ENCODE measurements around the gene BABAM2. TPM values are rescaled to one million over a fixed set of nuclear protein-coding genes. Genes with fewer than 3 reads are reported as not detected.

BABAM2 gene
- total and polyA plus RNA-seq, 8 donors = 27.1 to 49.2 (median 28.4) TPM

GRCh38 chr2:28088970-28089369 lies 198.4 kb downstream of the BABAM2 start:
- Histone ChIP-seq H3K4me1 (no peaks in the 10 kb centered on the region), H3K4me3 (no peak overlapping the region), H3K27ac (no peak overlapping the region), H3K9me3 (no peaks in the 10 kb centered on the region), H3K27me3 (no peaks in the 10 kb centered on the region), H3K36me3 (no peaks in the 10 kb centered on the region)
- intact Hi-C loops (cut with DNase I) = no loop called here
- no peak for DNase-seq
- no peak for TF ChIP-seq CTCF (IDR thresholded peaks at IDR 0.05)
- peak; percentile 33 for ATAC-seq

- intact Hi-C loops (cut with DNase I) = no loop called here
- DNase-seq (no peak), ATAC-seq (no peak)
- H3K36me3 ChIP-seq = no peaks in the 10 kb centered on the region
- no peak overlapping the region for H3K27ac ChIP-seq
- no peak overlapping the region for H3K4me3 ChIP-seq
- H3K4me1 ChIP-seq = no peaks in the 10 kb centered on the region
- no peak for TF ChIP-seq CTCF (IDR thresholded peaks at IDR 0.05)
- H3K9me3 ChIP-seq = no peaks in the 10 kb centered on the region
- H3K27me3 ChIP-seq = no peaks in the 10 kb centered on the region
These were observed 199.0 kb downstream of the BABAM2 start for GRCh38 chr2:28089486-28089885.

GRCh38 chr2:28093308-28093707 lies 202.8 kb downstream of the BABAM2 start:
- Histone ChIP-seq H3K27me3 (no peaks in the 10 kb centered on the region), H3K27ac (no peak overlapping the region), H3K4me1 (no peaks in the 10 kb centered on the region), H3K4me3 (no peak overlapping the region), H3K9me3 (no peaks in the 10 kb centered on the region), H3K36me3 (no peaks in the 10 kb centered on the region)
- no peak for ATAC-seq
- intact Hi-C loops (cut with DNase I) = no loop called here
- DNase-seq = no peak
- TF ChIP-seq CTCF (IDR thresholded peaks at IDR 0.05) = no peak

GRCh38 chr2:28093768-28094167 lies 203.2 kb downstream of the BABAM2 start:
- H3K27ac ChIP-seq = no peak overlapping the region
- H3K4me3 ChIP-seq = no peak overlapping the region
- no peaks in the 10 kb centered on the region for H3K9me3 ChIP-seq
- ATAC-seq = no peak
- no peaks in the 10 kb centered on the region for H3K36me3 ChIP-seq
- intact Hi-C loops (cut with DNase I) = no loop called here
- DNase-seq = no peak
- no peaks in the 10 kb centered on the region for H3K27me3 ChIP-seq
- H3K4me1 ChIP-seq = no peaks in the 10 kb centered on the region
- no peak for TF ChIP-seq CTCF (IDR thresholded peaks at IDR 0.05)

- no peak for TF ChIP-seq CTCF (IDR thresholded peaks at IDR 0.05)
- intact Hi-C loops (cut with DNase I) = no loop called here
These were observed 204.2 kb downstream of the BABAM2 start for GRCh38 chr2:28094739-28095138.

More at GRCh38 chr2:28094739-28095138, 204.2 kb downstream of the BABAM2 start:
- Histone ChIP-seq H3K4me3 (no peak overlapping the region), H3K4me1 (no peaks in the 10 kb centered on the region), H3K27me3 (no peaks in the 10 kb centered on the region), H3K9me3 (no peaks in the 10 kb centered on the region), H3K36me3 (no peaks in the 10 kb centered on the region), H3K27ac (no peak overlapping the region)
- no peak for DNase-seq
- ATAC-seq = no peak

Data from left lung (tissue), 10 donors.